ENCODE measurements around the gene PEAK1.

Gene PEAK1

GRCh38 chr15:77097248-77097721 lies 322.6 kb downstream of the PEAK1 start:
- TF ChIP-seq SPI1 (IDR thresholded peaks at IDR 0.05; ENCODE audit: borderline replicate concordance, low read depth), result peak; percentile 51
- TF ChIP-seq, protein P1, sequence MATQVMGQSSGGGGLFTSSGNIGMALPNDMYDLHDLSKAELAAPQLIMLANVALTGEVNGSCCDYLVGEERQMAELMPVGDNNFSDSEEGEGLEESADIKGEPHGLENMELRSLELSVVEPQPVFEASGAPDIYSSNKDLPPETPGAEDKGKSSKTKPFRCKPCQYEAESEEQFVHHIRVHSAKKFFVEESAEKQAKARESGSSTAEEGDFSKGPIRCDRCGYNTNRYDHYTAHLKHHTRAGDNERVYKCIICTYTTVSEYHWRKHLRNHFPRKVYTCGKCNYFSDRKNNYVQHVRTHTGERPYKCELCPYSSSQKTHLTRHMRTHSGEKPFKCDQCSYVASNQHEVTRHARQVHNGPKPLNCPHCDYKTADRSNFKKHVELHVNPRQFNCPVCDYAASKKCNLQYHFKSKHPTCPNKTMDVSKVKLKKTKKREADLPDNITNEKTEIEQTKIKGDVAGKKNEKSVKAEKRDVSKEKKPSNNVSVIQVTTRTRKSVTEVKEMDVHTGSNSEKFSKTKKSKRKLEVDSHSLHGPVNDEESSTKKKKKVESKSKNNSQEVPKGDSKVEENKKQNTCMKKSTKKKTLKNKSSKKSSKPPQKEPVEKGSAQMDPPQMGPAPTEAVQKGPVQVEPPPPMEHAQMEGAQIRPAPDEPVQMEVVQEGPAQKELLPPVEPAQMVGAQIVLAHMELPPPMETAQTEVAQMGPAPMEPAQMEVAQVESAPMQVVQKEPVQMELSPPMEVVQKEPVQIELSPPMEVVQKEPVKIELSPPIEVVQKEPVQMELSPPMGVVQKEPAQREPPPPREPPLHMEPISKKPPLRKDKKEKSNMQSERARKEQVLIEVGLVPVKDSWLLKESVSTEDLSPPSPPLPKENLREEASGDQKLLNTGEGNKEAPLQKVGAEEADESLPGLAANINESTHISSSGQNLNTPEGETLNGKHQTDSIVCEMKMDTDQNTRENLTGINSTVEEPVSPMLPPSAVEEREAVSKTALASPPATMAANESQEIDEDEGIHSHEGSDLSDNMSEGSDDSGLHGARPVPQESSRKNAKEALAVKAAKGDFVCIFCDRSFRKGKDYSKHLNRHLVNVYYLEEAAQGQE (IDR thresholded peaks at IDR 0.05; ENCODE audit: insufficient replicate concordance, low read depth), result no peak
- H3K27me3 ChIP-seq (ENCODE audit: insufficient read depth, poor library complexity, severe bottlenecking), result no peaks in the 10 kb centered on the region
- DNase-seq (ENCODE audit: low read depth in 1 of 2, low spot score in 1 of 2), result peak in 1 of 2 experiments; percentile 35
- H3K4me3 ChIP-seq (replicated peaks; ENCODE audit: insufficient read depth, low read length), result no peak overlapping the region
- no peak overlapping the region for H3K27ac ChIP-seq (replicated peaks)

- Histone ChIP-seq H3K27me3 (ENCODE audit: insufficient read depth, poor library complexity, severe bottlenecking) (no peaks in the 10 kb centered on the region), H3K27ac (replicated peaks) (no peak overlapping the region), H3K4me3 (replicated peaks; ENCODE audit: insufficient read depth, low read length) (no peak overlapping the region)
- no peak for DNase-seq (ENCODE audit: low read depth in 1 of 2, low spot score in 1 of 2)
- TF ChIP-seq POLR2AphosphoS5 (IDR thresholded peaks at IDR 0.05; ENCODE audit: low read depth) (no peak), SPI1 (IDR thresholded peaks at IDR 0.05; ENCODE audit: borderline replicate concordance, low read depth) (no peak), GABPA (IDR thresholded peaks at IDR 0.05; ENCODE audit: low read depth) (no peak)
- TF ChIP-seq, protein P1 (IDR thresholded peaks at IDR 0.05; ENCODE audit: insufficient replicate concordance, low read depth), result no peak
- TF ChIP-seq, protein P2, sequence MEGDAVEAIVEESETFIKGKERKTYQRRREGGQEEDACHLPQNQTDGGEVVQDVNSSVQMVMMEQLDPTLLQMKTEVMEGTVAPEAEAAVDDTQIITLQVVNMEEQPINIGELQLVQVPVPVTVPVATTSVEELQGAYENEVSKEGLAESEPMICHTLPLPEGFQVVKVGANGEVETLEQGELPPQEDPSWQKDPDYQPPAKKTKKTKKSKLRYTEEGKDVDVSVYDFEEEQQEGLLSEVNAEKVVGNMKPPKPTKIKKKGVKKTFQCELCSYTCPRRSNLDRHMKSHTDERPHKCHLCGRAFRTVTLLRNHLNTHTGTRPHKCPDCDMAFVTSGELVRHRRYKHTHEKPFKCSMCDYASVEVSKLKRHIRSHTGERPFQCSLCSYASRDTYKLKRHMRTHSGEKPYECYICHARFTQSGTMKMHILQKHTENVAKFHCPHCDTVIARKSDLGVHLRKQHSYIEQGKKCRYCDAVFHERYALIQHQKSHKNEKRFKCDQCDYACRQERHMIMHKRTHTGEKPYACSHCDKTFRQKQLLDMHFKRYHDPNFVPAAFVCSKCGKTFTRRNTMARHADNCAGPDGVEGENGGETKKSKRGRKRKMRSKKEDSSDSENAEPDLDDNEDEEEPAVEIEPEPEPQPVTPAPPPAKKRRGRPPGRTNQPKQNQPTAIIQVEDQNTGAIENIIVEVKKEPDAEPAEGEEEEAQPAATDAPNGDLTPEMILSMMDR (IDR thresholded peaks at IDR 0.05; ENCODE audit: insufficient read depth, low read length), result no peak
These were observed 323.4 kb downstream of the PEAK1 start for GRCh38 chr15:77096541-77096940.

DNA sequence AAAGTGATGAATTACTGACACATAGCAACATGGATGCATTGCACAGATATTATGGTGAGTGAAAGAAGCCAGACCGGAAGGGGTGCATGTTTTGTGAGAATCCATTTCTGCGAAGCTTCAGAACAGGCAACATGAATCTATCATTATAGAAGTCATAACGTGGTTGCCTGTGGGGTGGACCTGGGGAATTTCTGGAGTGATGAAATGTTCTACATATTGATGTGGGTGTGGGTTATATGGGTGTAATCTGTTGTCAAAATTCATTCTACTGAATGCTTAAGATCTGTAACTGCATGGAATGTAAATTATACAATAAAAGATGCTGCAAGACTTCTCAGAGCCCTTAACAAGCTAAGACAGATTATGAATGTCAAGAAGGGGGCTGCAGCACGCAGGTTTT lies 323.8 kb downstream of the PEAK1 start:
- Histone ChIP-seq H3K4me3 (replicated peaks; ENCODE audit: insufficient read depth, low read length) (no peak overlapping the region), H3K27ac (replicated peaks) (no peak overlapping the region), H3K27me3 (ENCODE audit: insufficient read depth, poor library complexity, severe bottlenecking) (no peaks in the 10 kb centered on the region)
- DNase-seq (ENCODE audit: low read depth in 1 of 2, low spot score in 1 of 2), result no peak
- TF ChIP-seq, protein P1 (IDR thresholded peaks at IDR 0.05; ENCODE audit: insufficient replicate concordance, low read depth), result no peak
- TF ChIP-seq, protein P2 (IDR thresholded peaks at IDR 0.05; ENCODE audit: insufficient read depth, low read length), result no peak
- TF ChIP-seq POLR2AphosphoS5 (IDR thresholded peaks at IDR 0.05; ENCODE audit: low read depth), result no peak
- no peak for TF ChIP-seq GABPA (IDR thresholded peaks at IDR 0.05; ENCODE audit: low read depth)
- TF ChIP-seq SPI1 (IDR thresholded peaks at IDR 0.05; ENCODE audit: borderline replicate concordance, low read depth), result no peak
